NCI-H128 (cell line): Measurements from ENCODE around the gene SH3RF3.

Experiments used
- DNase-seq: peaks from one replicate; lab custom pipeline; 2025; ENCODE audit not compliant: unreplicated experiment; lab: John Stamatoyannopoulos, UW

Gene SH3RF3

GRCh38 chr2:109256111-109256510 lies 127.1 kb downstream of the SH3RF3 start:
- DNase-seq: no peak

GRCh38 chr2:109256921-109257320 lies 127.9 kb downstream of the SH3RF3 start:
- no peak for DNase-seq

- no peak for DNase-seq
These were observed 128.6 kb downstream of the SH3RF3 start for GRCh38 chr2:109257653-109258052.

GRCh38 chr2:109258376-109258775 lies 129.4 kb downstream of the SH3RF3 start:
- DNase-seq: no peak

GRCh38 chr2:109258905-109259540 lies 130.0 kb downstream of the SH3RF3 start:
- no peak for DNase-seq

GRCh38 chr2:109259671-109260070 lies 130.7 kb downstream of the SH3RF3 start:
- DNase-seq: no peak

GRCh38 chr2:109260116-109260855 lies 131.3 kb downstream of the SH3RF3 start:
- no peak for DNase-seq

- no peak for DNase-seq
These were observed 132.1 kb downstream of the SH3RF3 start for GRCh38 chr2:109260886-109261700.

GRCh38 chr2:109261906-109262631 lies 133.1 kb downstream of the SH3RF3 start:
- no peak for DNase-seq

GRCh38 chr2:109264595-109265328 lies 135.8 kb downstream of the SH3RF3 start:
- no peak for DNase-seq

- DNase-seq: no peak
These were observed 136.4 kb downstream of the SH3RF3 start for GRCh38 chr2:109265369-109265768.

- DNase-seq: no peak
These were observed 136.9 kb downstream of the SH3RF3 start for GRCh38 chr2:109265953-109266352.

GRCh38 chr2:109266496-109266895 lies 137.5 kb downstream of the SH3RF3 start:
- no peak for DNase-seq

- DNase-seq: no peak
These were observed 138.2 kb downstream of the SH3RF3 start for GRCh38 chr2:109266998-109267854.

- no peak for DNase-seq
These were observed 139.9 kb downstream of the SH3RF3 start for GRCh38 chr2:109268916-109269315.

- no peak for DNase-seq
These were observed 140.9 kb downstream of the SH3RF3 start for GRCh38 chr2:109269706-109270504.

GRCh38 chr2:109270505-109271312 lies 141.7 kb downstream of the SH3RF3 start:
- no peak for DNase-seq

- DNase-seq: no peak
These were observed 142.9 kb downstream of the SH3RF3 start for GRCh38 chr2:109271920-109272319.
